SK-N-MC (cell line): ENCODE measurements around the gene C15orf40.

Experiments used
- DNase-seq: peaks from one replicate; pipeline ENCODE4 v3.0.0-alpha.2; 2011; ENCODE audit warnings: low read depth, low spot score
- H3K27ac ChIP-seq: fragments of 200-600 bp; sonication (generic); 2 replicates; pipeline ENCODE4 v1.5.1; 2016; ENCODE audit warnings: mixed run types
- H3K36me3 ChIP-seq: fragments of 200-600 bp; sonication (generic); 2 replicates; pipeline ENCODE4 v1.6.1; 2017; ENCODE audit warnings: antibody characterized with exemption, low read length, mixed read lengths; ENCODE audit not compliant: insufficient read depth
- H3K4me3 ChIP-seq: fragments of 200-600 bp; sonication (generic); 2 replicates; pipeline ENCODE4 v1.5.1; 2016
- H3K9ac ChIP-seq: fragments of 200-600 bp; sonication (generic); 2 replicates; pipeline ENCODE4 v1.8.0; 2017; ENCODE audit warnings: mixed run types, mixed read lengths; ENCODE audit not compliant: insufficient read length
- H3K9me3 ChIP-seq: fragments of 200-600 bp; sonication (generic); 2 replicates; pipeline ENCODE4 v1.6.1; 2017; ENCODE audit warnings: low read depth, mild to moderate bottlenecking, antibody characterized with exemption, low read length, moderate library complexity, mixed read lengths
- EZH2 ChIP-seq: fragments of 200-600 bp; sonication (generic); IDR thresholded peaks from one replicate; pipeline ENCODE4 v1.6.1; 2017; ENCODE audit warnings: antibody characterized with exemption
- FOXP2 ChIP-seq: optimal IDR thresholded peaks from 2 replicates; pipeline ENCODE3; 2011; ENCODE audit warnings: mild to moderate bottlenecking, moderate library complexity; ENCODE audit not compliant: insufficient read depth; ENCODE audit errors: extremely low read length, control extremely low read depth
- POLR2AphosphoS5 ChIP-seq: IDR thresholded peaks from 2 replicates; pipeline ENCODE4 v1.6.1; 2012; ENCODE audit warnings: mild to moderate bottlenecking, low read depth, low read length, borderline replicate concordance

The C15orf40 gene

GRCh38 chr15:82951472-82952157 lies 59.8 kb downstream of the C15orf40 start:
- Histone ChIP-seq H3K4me3 (peak overlapping the region; percentile 86), H3K36me3 (no peaks in the 10 kb centered on the region), H3K27ac (no peak overlapping the region), H3K9ac (peak overlapping the region; percentile 68), H3K9me3 (no peaks in the 10 kb centered on the region)
- TF ChIP-seq POLR2AphosphoS5 (no peak), EZH2 (no peak), FOXP2 (no peak)
- no peak for DNase-seq

- no peaks in the 10 kb centered on the region for H3K36me3 ChIP-seq
- TF ChIP-seq EZH2 (no peak), FOXP2 (no peak), POLR2AphosphoS5 (no peak)
- no peaks in the 10 kb centered on the region for H3K9me3 ChIP-seq
- no peak for DNase-seq
- H3K27ac ChIP-seq = no peak overlapping the region
- H3K4me3 ChIP-seq = peak overlapping the region; percentile 86
- no peak overlapping the region for H3K9ac ChIP-seq
Observed at GRCh38 chr15:82950746-82951370, 60.6 kb downstream of the C15orf40 start.

GRCh38 chr15:82950295-82950694 lies 61.1 kb downstream of the C15orf40 start:
- Histone ChIP-seq H3K4me3 (no peak overlapping the region), H3K27ac (no peak overlapping the region), H3K9me3 (no peaks in the 10 kb centered on the region), H3K36me3 (no peaks in the 10 kb centered on the region), H3K9ac (no peak overlapping the region)
- DNase-seq = no peak
- TF ChIP-seq POLR2AphosphoS5 = no peak
- no peak for TF ChIP-seq EZH2
- no peak for TF ChIP-seq FOXP2

GRCh38 chr15:82946155-82946701 lies 65.2 kb downstream of the C15orf40 start:
- no peak overlapping the region for H3K27ac ChIP-seq
- no peak for DNase-seq
- TF ChIP-seq EZH2 = no peak
- no peak for TF ChIP-seq FOXP2
- no peak for TF ChIP-seq POLR2AphosphoS5
- no peaks in the 10 kb centered on the region for H3K36me3 ChIP-seq
- no peaks in the 10 kb centered on the region for H3K9me3 ChIP-seq
- H3K9ac ChIP-seq = no peak overlapping the region
- H3K4me3 ChIP-seq = no peak overlapping the region

GRCh38 chr15:82945326-82945725 lies 66.1 kb downstream of the C15orf40 start:
- no peak for DNase-seq
- no peaks in the 10 kb centered on the region for H3K9me3 ChIP-seq
- no peak overlapping the region for H3K4me3 ChIP-seq
- no peak overlapping the region for H3K9ac ChIP-seq
- H3K36me3 ChIP-seq = no peaks in the 10 kb centered on the region
- TF ChIP-seq EZH2 = no peak
- TF ChIP-seq FOXP2 = no peak
- no peak for TF ChIP-seq POLR2AphosphoS5
- H3K27ac ChIP-seq = no peak overlapping the region

GRCh38 chr15:82944821-82945220 lies 66.6 kb downstream of the C15orf40 start:
- no peak overlapping the region for H3K9ac ChIP-seq
- DNase-seq = no peak
- no peaks in the 10 kb centered on the region for H3K9me3 ChIP-seq
- H3K27ac ChIP-seq = no peak overlapping the region
- H3K36me3 ChIP-seq = no peaks in the 10 kb centered on the region
- H3K4me3 ChIP-seq = no peak overlapping the region
- TF ChIP-seq EZH2 = no peak
- TF ChIP-seq POLR2AphosphoS5 = no peak
- TF ChIP-seq FOXP2 = no peak

- no peak overlapping the region for H3K27ac ChIP-seq
- no peak for TF ChIP-seq EZH2
- no peak for TF ChIP-seq POLR2AphosphoS5
- no peak for TF ChIP-seq FOXP2
- peak overlapping the region; percentile 15; the same call in 1 of the 2 replicates for H3K4me3 ChIP-seq
- H3K36me3 ChIP-seq = no peaks in the 10 kb centered on the region
- H3K9ac ChIP-seq = no peak overlapping the region
- DNase-seq = no peak
- no peaks in the 10 kb centered on the region for H3K9me3 ChIP-seq
Observed at GRCh38 chr15:82944056-82944455, 67.4 kb downstream of the C15orf40 start.

GRCh38 chr15:82943176-82943575 lies 68.3 kb downstream of the C15orf40 start:
- H3K36me3 ChIP-seq = no peaks in the 10 kb centered on the region
- H3K27ac ChIP-seq = no peak overlapping the region
- H3K4me3 ChIP-seq = no peak overlapping the region
- H3K9me3 ChIP-seq = no peaks in the 10 kb centered on the region
- no peak overlapping the region for H3K9ac ChIP-seq
- DNase-seq = no peak
- TF ChIP-seq EZH2 (no peak), FOXP2 (no peak), POLR2AphosphoS5 (no peak)
